Renal cortical epithelial cell (primary cell): Measurements from ENCODE around the gene GAL3ST1. TPM values are rescaled to one million over a fixed set of nuclear protein-coding genes. Genes with fewer than 3 reads are reported as not detected.
"Not testable (repeated sequence)": the region's sequence is repeated elsewhere in the genome, so short reads cannot be mapped to it uniquely, and the experiment has no call there.

Source experiments
- DNase-seq: peaks from one replicate; pipeline ENCODE4 v3.0.0-alpha.2; 2011; ENCODE audit warnings: low read depth
- total RNA-seq: library from RNA; depleted of rRNA; stranded (reverse); fragments of >200 nt; gene quantifications from 2 replicates; pipeline ENCODE4 v1.2.3, GENCODE V29; 2014

Gene GAL3ST1
- total RNA-seq, 1 donor from 2014 or later, result 6.4 TPM

GRCh38 chr22:30596886-30597285, 22.4 kb upstream of the GAL3ST1 start:
- DNase-seq, result no peak

GRCh38 chr22:30596199-30596598, 21.7 kb upstream of the GAL3ST1 start:
- DNase-seq, result no peak

GRCh38 chr22:30592360-30592713, 17.9 kb upstream of the GAL3ST1 start:
- not testable (repeated sequence) for DNase-seq

GRCh38 chr22:30591588-30592359, 17.3 kb upstream of the GAL3ST1 start, which contains the start of gene PES1:
Gene PES1, minus strand, starts transcription at chr22:30591910. Its CDS starts 77 bp downstream, at chr22:30591833.
- peak; percentile 95 for DNase-seq

GRCh38 chr22:30591191-30591587, 16.7 kb upstream of the GAL3ST1 start:
- DNase-seq, result no peak

GRCh38 chr22:30586414-30586813, 11.9 kb upstream of the GAL3ST1 start:
- no peak for DNase-seq

- DNase-seq, result no peak
Observed at GRCh38 chr22:30584441-30584840, 10.0 kb upstream of the GAL3ST1 start.

- no peak for DNase-seq
Observed at GRCh38 chr22:30582788-30583545, 8.5 kb upstream of the GAL3ST1 start.

- DNase-seq, result no peak
Observed at GRCh38 chr22:30582051-30582450, 7.6 kb upstream of the GAL3ST1 start.

- no peak for DNase-seq
Observed at GRCh38 chr22:30580896-30581295, 6.4 kb upstream of the GAL3ST1 start.

GRCh38 chr22:30578481-30578880, 4.0 kb upstream of the GAL3ST1 start:
- no peak for DNase-seq

GRCh38 chr22:30575859-30576258, 1.4 kb upstream of the GAL3ST1 start:
- DNase-seq, result no peak

GRCh38 chr22:30574997-30575671, 669 bp upstream of the GAL3ST1 start:
- DNase-seq, result no peak

- DNase-seq, result no peak
Observed at GRCh38 chr22:30573594-30574094, 821 bp downstream of the GAL3ST1 start.

GRCh38 chr22:30572840-30573593, 1.4 kb downstream of the GAL3ST1 start:
- peak; percentile 67 for DNase-seq

- DNase-seq, result no peak
Observed at GRCh38 chr22:30572210-30572609, 2.3 kb downstream of the GAL3ST1 start.

GRCh38 chr22:30569674-30570202, 4.7 kb downstream of the GAL3ST1 start:
- DNase-seq, result no peak

- no peak for DNase-seq
Observed at GRCh38 chr22:30568137-30568805, 6.2 kb downstream of the GAL3ST1 start.

- DNase-seq, result not testable (repeated sequence)
Observed at GRCh38 chr22:30567277-30567676, 7.2 kb downstream of the GAL3ST1 start.

- DNase-seq, result peak; percentile 70
Observed at GRCh38 chr22:30566125-30566524, 8.3 kb downstream of the GAL3ST1 start.

- DNase-seq, result no peak
Observed at GRCh38 chr22:30565341-30565740, 9.1 kb downstream of the GAL3ST1 start.
